Ramos (cell line): ENCODE data around the gene PRCC.

Experiments used
- in situ Hi-C: fragments of 300-500 bp; cut with MboI; formaldehyde crosslinking; loops from one replicate; pipeline ENCODE4 v1.14.3; 2022; ENCODE audit warnings: low sequenced_read_pairs; ENCODE audit not compliant: unreplicated experiment

The PRCC gene

GRCh38 chr1:156767101-156767878 is at the start of gene PRCC:
Gene PRCC (plus strand): TSS chr1:156767535. CDS start chr1:156767772, 237 bp downstream.
- in situ Hi-C loops = loop anchor here (25.0 kb wide), 1 partner anchor 1070 kb away; the partner anchor contains the start of gene CD5L

DNA sequence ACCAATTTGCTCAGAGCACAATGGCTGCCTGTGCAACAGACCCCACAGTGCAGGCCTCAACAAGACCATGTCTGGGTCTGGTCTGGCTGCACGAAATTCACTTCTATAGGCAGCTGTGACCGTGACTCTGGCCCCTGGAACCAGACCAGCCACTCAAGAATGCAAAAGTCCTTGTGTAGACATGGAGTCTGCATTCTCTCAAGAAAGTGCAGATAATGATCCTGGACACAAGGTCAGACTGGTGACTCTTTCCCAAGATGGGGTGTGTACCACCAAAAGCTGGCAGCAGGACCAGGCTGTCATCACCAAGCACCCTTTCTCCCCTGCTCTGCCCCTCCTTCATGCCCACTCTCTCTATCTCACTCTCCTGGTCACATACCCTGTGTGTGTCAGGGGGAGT is 46.2 kb upstream of the PRCC start:
- in situ Hi-C loops = no loop called here

- in situ Hi-C loops = no loop called here
Measured at GRCh38 chr1:156721535-156721934, 45.8 kb upstream of the PRCC start.

- in situ Hi-C loops = no loop called here
Measured at GRCh38 chr1:156725683-156726280, 41.6 kb upstream of the PRCC start.

GRCh38 chr1:156726549-156727226 is 40.6 kb upstream of the PRCC start:
- in situ Hi-C loops = no loop called here

GRCh38 chr1:156727492-156727891 is 39.8 kb upstream of the PRCC start:
- in situ Hi-C loops = no loop called here

DNA sequence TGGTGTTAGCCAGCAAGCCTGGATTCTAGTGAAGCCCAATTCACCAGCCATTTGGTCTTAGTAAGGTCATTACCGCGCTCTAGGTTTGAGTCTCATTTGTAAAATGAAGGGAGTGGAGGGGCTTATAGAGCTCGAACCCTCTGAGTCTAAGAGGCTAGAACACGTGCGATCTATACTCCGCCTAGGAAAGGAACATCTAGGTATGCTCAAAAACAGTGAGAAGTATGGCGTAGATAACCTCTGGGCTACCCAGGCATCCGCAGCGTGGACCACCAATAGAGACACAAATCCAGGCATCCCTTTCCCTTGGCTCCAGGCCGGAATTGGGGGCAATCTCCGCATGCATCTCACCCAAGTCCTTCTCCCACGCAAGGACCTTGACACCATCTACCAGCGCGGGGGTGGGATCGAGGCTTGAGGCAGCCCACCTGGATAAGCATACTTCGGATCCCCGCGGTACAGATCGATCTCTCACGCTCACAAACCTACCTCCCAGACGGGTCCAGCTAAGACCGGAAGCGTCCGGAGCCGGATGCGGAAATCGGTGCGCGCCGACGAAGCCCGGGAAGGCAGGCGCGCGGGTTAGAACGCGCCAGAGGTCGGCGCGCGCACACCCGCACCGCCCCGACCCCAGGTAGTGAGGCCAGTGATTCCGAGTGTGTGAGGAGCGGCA is 39.3 kb upstream of the PRCC start, which contains the start of gene METTL25B:
Gene METTL25B (plus strand): TSS at position 544 of the 673 bp plus-strand sequence. CDS start 636 bp downstream, outside the sequence.
- in situ Hi-C loops = no loop called here

- in situ Hi-C loops = no loop called here
Measured at GRCh38 chr1:156728599-156729462, 38.5 kb upstream of the PRCC start, which contains the start of gene ISG20L2. Gene ISG20L2 (minus strand): TSS chr1:156728766. CDS start chr1:156727652, 1,114 bp downstream.

DNA sequence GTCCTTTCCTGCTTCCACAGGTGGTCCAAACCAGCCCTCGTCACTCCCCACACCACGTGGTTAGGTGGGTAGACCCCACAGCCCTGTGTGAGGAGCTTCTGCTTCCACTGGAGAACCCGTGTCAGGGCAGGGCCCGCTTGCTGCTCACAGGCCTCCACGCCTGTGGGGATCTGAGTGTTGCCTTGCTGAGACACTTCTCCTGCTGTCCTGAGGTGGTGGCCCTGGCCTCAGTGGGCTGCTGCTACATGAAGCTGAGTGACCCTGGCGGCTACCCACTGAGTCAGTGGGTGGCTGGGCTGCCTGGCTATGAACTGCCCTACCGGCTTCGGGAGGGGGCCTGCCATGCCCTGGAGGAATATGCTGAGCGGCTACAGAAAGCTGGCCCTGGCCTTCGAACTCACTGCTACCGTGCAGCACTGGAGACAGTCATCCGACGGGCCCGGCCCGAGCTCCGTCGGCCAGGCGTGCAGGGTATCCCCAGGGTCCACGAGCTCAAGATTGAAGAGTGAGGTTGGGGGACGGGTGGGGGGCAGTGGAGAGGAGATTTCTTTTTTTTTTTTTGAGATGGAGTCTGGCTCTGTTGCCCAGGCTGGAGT is 33.2 kb upstream of the PRCC start:
- in situ Hi-C loops = no loop called here

GRCh38 chr1:156738407-156738806 is 28.9 kb upstream of the PRCC start:
- in situ Hi-C loops = no loop called here

- in situ Hi-C loops = no loop called here
Measured at GRCh38 chr1:156738916-156739315, 28.4 kb upstream of the PRCC start.

GRCh38 chr1:156740237-156740740 is 27.0 kb upstream of the PRCC start:
- in situ Hi-C loops = no loop called here

- in situ Hi-C loops = no loop called here
Measured at GRCh38 chr1:156740741-156741480, 26.4 kb upstream of the PRCC start, which contains the start of gene MRPL24. Gene MRPL24 (minus strand): TSS chr1:156741088. CDS start chr1:156738704, 2,384 bp downstream.

DNA sequence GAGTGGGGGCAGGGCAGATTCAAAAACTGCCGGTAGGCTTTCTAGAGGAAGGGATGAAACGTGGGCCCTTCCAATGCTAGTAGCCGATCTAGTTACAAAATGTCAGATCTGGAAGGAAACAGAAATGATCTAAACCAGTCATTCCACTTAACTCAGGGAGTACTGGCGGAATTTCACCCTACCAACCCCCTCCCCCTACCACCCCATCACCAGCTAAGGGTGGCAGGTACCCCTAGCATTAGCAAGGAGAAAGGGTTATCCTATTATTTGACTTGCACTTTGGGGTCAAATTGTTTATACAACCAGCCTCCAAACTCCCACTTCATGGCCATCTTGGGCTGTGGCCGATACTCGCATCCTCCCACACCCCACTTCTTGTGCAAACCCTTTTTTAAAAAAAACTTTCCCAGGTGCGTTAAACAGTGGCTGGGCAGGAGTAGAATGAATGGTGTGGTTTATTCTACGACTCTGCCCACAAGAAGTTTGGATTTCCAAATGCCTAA is 25.8 kb upstream of the PRCC start:
- in situ Hi-C loops = no loop called here

DNA sequence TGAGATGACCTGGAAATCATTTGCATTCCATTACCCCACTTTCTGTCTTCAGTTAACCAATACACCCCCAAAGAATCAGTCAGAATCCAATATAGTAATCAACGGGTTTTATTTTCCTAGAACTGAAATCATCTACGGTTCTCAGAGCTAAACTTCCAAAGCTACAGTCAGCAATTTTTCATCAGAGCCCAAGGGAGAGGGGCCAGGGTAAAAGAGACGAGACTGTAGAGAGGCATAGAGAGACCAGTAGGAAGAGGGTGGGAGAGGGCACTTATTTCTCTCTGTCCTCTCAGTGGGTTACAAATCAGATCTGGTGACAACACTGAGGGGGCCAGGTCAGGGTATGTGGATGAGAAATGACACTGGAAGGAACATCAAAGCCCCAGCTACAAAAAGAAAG is 25.3 kb upstream of the PRCC start:
- in situ Hi-C loops = no loop called here

GRCh38 chr1:156742801-156743200 is 24.5 kb upstream of the PRCC start:
- in situ Hi-C loops = no loop called here

DNA sequence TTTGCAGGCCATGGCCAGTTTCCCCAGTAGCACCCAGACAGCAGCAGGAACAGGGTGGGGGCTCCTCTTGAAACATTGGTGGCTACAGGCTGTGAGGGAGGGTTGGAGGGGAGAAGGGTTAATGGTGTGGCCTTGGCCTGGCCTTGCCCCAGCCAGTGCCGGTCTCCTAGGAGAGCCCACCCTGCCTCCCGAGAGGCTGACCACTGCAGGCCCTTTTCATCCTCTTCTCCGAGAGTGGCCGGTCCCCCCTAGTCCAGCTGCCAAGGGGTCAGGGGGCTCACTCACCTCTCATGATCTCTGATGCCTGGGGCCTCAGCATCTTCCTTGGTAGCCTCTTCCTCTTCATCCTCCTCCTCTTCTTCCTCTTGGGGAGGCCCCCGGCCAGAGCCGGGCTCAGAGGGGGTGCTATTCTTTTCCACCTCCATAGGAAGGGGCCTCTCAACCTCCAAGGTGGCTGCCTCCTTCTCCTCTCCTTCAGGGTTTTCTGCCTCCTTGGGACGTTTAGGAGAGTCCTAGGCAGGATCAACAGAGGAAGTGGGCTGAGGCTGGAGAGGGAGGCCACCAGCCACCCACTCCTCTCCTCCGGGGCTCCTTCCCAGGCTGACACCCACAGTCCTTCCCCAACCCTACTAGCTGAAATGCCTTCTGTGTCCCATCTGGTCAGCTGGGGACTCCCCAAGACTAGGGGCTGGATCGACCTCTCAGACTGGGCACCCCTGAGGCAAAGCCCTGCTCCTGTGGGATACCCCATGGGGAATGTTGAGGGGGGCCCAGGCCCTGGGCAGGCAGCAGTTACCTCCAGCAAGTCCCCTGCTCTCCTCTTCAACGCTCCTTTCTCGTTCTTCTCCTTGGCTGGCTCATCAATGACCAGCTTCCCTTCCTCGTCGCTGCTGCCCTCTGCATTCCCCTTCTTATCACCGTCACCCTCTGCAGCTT is 23.7 kb upstream of the PRCC start:
- in situ Hi-C loops = no loop called here
